Activated naive CD8-positive, alpha-beta T cell treated with anti-CD3 and anti-CD28 coated beads for 36 hours (primary cell): ENCODE measurements around the gene RBCK1. TPM values are rescaled to one million over a fixed set of nuclear protein-coding genes. Genes with fewer than 3 reads are reported as not detected.
A peak's percentile ranks its signal among the peaks of the same experiment; 100 is the strongest.
"Not testable (repeated sequence)": the region's sequence is repeated elsewhere in the genome, so short reads cannot be mapped to it uniquely, and the experiment has no call there.

Experiments used
- DNase-seq: peaks from one replicate; pipeline ENCODE4 v3.0.0; 2021
- H3K27ac Mint-ChIP-seq: one replicate; pipeline ENCODE4 v1.8.0; 2022; ENCODE audit warnings: mild to moderate bottlenecking, moderate library complexity, mixed read lengths
- H3K27me3 Mint-ChIP-seq: one replicate; pipeline ENCODE4 v1.8.0; 2022; ENCODE audit warnings: mild to moderate bottlenecking, mixed read lengths
- H3K36me3 Mint-ChIP-seq: one replicate; pipeline ENCODE4 v1.8.0; 2021; ENCODE audit warnings: mild to moderate bottlenecking, mixed read lengths
- H3K4me1 Mint-ChIP-seq: one replicate; pipeline ENCODE4 v1.8.0; 2021; ENCODE audit warnings: mixed read lengths
- H3K4me3 Mint-ChIP-seq: one replicate; pipeline ENCODE4 v1.8.0; 2022; ENCODE audit warnings: mild to moderate bottlenecking, moderate library complexity, mixed read lengths
- H3K9me3 Mint-ChIP-seq: one replicate; pipeline ENCODE4 v1.8.0; 2022; ENCODE audit warnings: mixed read lengths
- total RNA-seq, 2 experiments: library from RNA; stranded (reverse); gene quantifications; one replicate each; pipeline ENCODE4 v1.2.3, GENCODE V29; 2021

The RBCK1 gene
- total RNA-seq, 2 experiments from 2014 or later: 113 to 115 TPM

- H3K36me3 Mint-ChIP-seq: no peaks in the 10 kb centered on the region
- H3K4me1 Mint-ChIP-seq: peaks cover 9% of the 10 kb centered on the region
- H3K27me3 Mint-ChIP-seq: no peaks in the 10 kb centered on the region
- H3K9me3 Mint-ChIP-seq: no peaks in the 10 kb centered on the region
- DNase-seq: no peak
- H3K4me3 Mint-ChIP-seq: no peak overlapping the region
- no peak overlapping the region for H3K27ac Mint-ChIP-seq
Observed at GRCh38 chr20:371755-372542, 36.1 kb upstream of the RBCK1 start.

GRCh38 chr20:372543-373082, 35.5 kb upstream of the RBCK1 start:
- not testable (repeated sequence) for H3K4me1 Mint-ChIP-seq, H3K9me3 Mint-ChIP-seq, H3K27ac Mint-ChIP-seq, H3K27me3 Mint-ChIP-seq, H3K4me3 Mint-ChIP-seq, H3K36me3 Mint-ChIP-seq, DNase-seq

- Mint-ChIP-seq H3K27me3 (no peaks in the 10 kb centered on the region), H3K4me1 (peaks cover 12% of the 10 kb centered on the region), H3K36me3 (no peaks in the 10 kb centered on the region), H3K4me3 (no peak overlapping the region), H3K27ac (no peak overlapping the region), H3K9me3 (no peaks in the 10 kb centered on the region)
- DNase-seq: no peak
Observed at GRCh38 chr20:373171-373890, 34.8 kb upstream of the RBCK1 start.

GRCh38 chr20:375265-375889, 32.7 kb upstream of the RBCK1 start:
- Mint-ChIP-seq H3K4me3 (no peak overlapping the region), H3K9me3 (no peaks in the 10 kb centered on the region), H3K27me3 (no peaks in the 10 kb centered on the region), H3K4me1 (peaks cover 10% of the 10 kb centered on the region), H3K36me3 (no peaks in the 10 kb centered on the region), H3K27ac (no peak overlapping the region)
- DNase-seq: no peak

- H3K4me3 Mint-ChIP-seq: no peak overlapping the region
- DNase-seq: no peak
- peaks cover 10% of the 10 kb centered on the region for H3K4me1 Mint-ChIP-seq
- no peaks in the 10 kb centered on the region for H3K9me3 Mint-ChIP-seq
- H3K36me3 Mint-ChIP-seq: no peaks in the 10 kb centered on the region
- H3K27ac Mint-ChIP-seq: no peak overlapping the region
- H3K27me3 Mint-ChIP-seq: no peaks in the 10 kb centered on the region
Observed at GRCh38 chr20:376089-376488, 32.0 kb upstream of the RBCK1 start.

GRCh38 chr20:376750-377149, 31.3 kb upstream of the RBCK1 start:
- no peak overlapping the region for H3K4me3 Mint-ChIP-seq
- H3K9me3 Mint-ChIP-seq: no peaks in the 10 kb centered on the region
- H3K36me3 Mint-ChIP-seq: no peaks in the 10 kb centered on the region
- DNase-seq: no peak
- H3K27ac Mint-ChIP-seq: no peak overlapping the region
- no peaks in the 10 kb centered on the region for H3K27me3 Mint-ChIP-seq
- peaks cover 10% of the 10 kb centered on the region for H3K4me1 Mint-ChIP-seq

GRCh38 chr20:377578-377977, 30.5 kb upstream of the RBCK1 start:
- peaks cover 13% of the 10 kb centered on the region for H3K4me1 Mint-ChIP-seq
- H3K36me3 Mint-ChIP-seq, H3K27ac Mint-ChIP-seq, H3K4me3 Mint-ChIP-seq, H3K27me3 Mint-ChIP-seq, H3K9me3 Mint-ChIP-seq, DNase-seq: not testable (repeated sequence)

- H3K36me3 Mint-ChIP-seq: peaks cover 8% of the 10 kb centered on the region
- no peak overlapping the region for H3K27ac Mint-ChIP-seq
- peak overlapping the region; percentile 88 for H3K4me3 Mint-ChIP-seq
- DNase-seq: no peak
- H3K27me3 Mint-ChIP-seq: no peaks in the 10 kb centered on the region
- H3K4me1 Mint-ChIP-seq: peaks cover 22% of the 10 kb centered on the region
- H3K9me3 Mint-ChIP-seq: no peaks in the 10 kb centered on the region
Observed at GRCh38 chr20:378961-379336, 29.1 kb upstream of the RBCK1 start.

- H3K9me3 Mint-ChIP-seq: no peaks in the 10 kb centered on the region
Observed at GRCh38 chr20:380763-381580, 27.1 kb upstream of the RBCK1 start.

GRCh38 chr20:381581-382290, 26.4 kb upstream of the RBCK1 start:
- peak overlapping the region; percentile 89 for H3K27ac Mint-ChIP-seq
- H3K27me3 Mint-ChIP-seq: no peaks in the 10 kb centered on the region
- peak; percentile 81 for DNase-seq
- peaks cover 22% of the 10 kb centered on the region for H3K4me1 Mint-ChIP-seq
- no peaks in the 10 kb centered on the region for H3K9me3 Mint-ChIP-seq
- H3K36me3 Mint-ChIP-seq: peaks cover 22% of the 10 kb centered on the region
- H3K4me3 Mint-ChIP-seq: peak overlapping the region; percentile 88

More at GRCh38 chr20:380763-381580, 27.1 kb upstream of the RBCK1 start:
- Mint-ChIP-seq H3K36me3 (peaks cover 16% of the 10 kb centered on the region), H3K4me3 (peak overlapping the region; percentile 88), H3K27me3 (no peaks in the 10 kb centered on the region), H3K4me1 (peaks cover 22% of the 10 kb centered on the region), H3K27ac (peak overlapping the region; percentile 93)
- peak; percentile 83 for DNase-seq

- DNase-seq: no peak
- peak overlapping the region; percentile 88 for H3K4me3 Mint-ChIP-seq
- H3K9me3 Mint-ChIP-seq: no peaks in the 10 kb centered on the region
- H3K4me1 Mint-ChIP-seq: peaks cover 22% of the 10 kb centered on the region
- H3K27ac Mint-ChIP-seq: peak overlapping the region; percentile 89
- H3K36me3 Mint-ChIP-seq: peaks cover 24% of the 10 kb centered on the region
- no peaks in the 10 kb centered on the region for H3K27me3 Mint-ChIP-seq
Observed at GRCh38 chr20:382291-383115, 25.6 kb upstream of the RBCK1 start.

- peaks cover 19% of the 10 kb centered on the region for H3K4me1 Mint-ChIP-seq
- H3K36me3 Mint-ChIP-seq: peaks cover 34% of the 10 kb centered on the region
- H3K9me3 Mint-ChIP-seq: no peaks in the 10 kb centered on the region
- H3K27ac Mint-ChIP-seq: no peak overlapping the region
- no peak overlapping the region for H3K4me3 Mint-ChIP-seq
- no peaks in the 10 kb centered on the region for H3K27me3 Mint-ChIP-seq
- no peak for DNase-seq
Observed at GRCh38 chr20:383889-384288, 24.2 kb upstream of the RBCK1 start.

GRCh38 chr20:384723-385122, 23.4 kb upstream of the RBCK1 start:
- Mint-ChIP-seq H3K4me3 (no peak overlapping the region), H3K4me1 (peaks cover 19% of the 10 kb centered on the region), H3K27ac (no peak overlapping the region), H3K27me3 (no peaks in the 10 kb centered on the region), H3K9me3 (no peaks in the 10 kb centered on the region), H3K36me3 (peaks cover 34% of the 10 kb centered on the region)
- no peak for DNase-seq
